HFF-Myc (cell line): ENCODE data around the gene SEC22C.

Experiments used
- DNase-seq: peaks from one replicate; pipeline ENCODE4 v3.0.0-alpha.2; 2011; ENCODE audit warnings: low read depth; ENCODE audit errors: extremely low read depth
- H3K4me3 ChIP-seq: replicated peaks from 2 replicates; pipeline ENCODE4 v1.5.1; 2011; ENCODE audit warnings: low read depth, mild to moderate bottlenecking, control low read depth, low read length
- CTCF ChIP-seq: IDR thresholded peaks from 2 replicates; pipeline ENCODE4 v1.5.1; 2012; ENCODE audit warnings: mild to moderate bottlenecking, low read depth, low read length, control low read depth; ENCODE audit errors: missing control alignments

SEC22C gene

GRCh38 chr3:42503957-42504333 lies 77.8 kb downstream of the SEC22C start:
- H3K4me3 ChIP-seq, result no peak overlapping the region
- DNase-seq, result no peak
- no peak for TF ChIP-seq CTCF

DNA sequence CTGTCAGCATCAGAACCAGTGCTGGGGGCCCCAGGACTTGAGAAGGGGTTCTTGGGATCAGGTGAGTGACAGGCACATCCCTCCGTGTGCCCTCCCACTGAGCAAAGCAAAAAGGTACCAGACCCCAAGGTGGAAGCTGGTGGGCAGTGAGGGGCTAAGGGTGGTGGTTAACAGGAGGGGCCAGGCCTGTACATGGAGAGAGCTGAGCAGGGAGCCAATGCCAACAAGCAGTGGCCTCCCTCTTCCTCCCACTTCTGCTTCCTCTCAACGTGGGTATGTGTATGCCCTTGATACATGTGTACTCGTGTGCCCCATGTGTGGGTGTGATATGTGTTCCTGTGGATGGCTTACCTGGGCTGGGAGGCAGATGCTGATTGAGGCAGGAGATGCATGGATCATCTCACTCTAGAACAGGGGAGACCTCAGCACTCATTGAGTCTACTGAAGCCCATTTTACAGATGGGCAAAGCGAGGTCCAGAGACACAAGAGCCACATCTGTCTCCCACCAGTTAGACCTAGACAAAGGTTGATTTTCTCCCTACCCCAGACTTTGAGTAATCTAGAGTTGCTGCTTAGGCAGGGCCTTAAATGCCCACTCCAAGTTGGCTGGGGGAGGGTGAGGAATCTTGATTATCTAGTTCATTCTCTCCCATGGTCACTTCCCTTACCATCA lies 78.4 kb downstream of the SEC22C start:
- DNase-seq, result no peak
- no peak overlapping the region for H3K4me3 ChIP-seq
- no peak for TF ChIP-seq CTCF

- peak within 1 kb of the TSS; percentile 11; the same call in 1 of the 2 replicates for H3K4me3 ChIP-seq
- DNase-seq, result no peak
- no peak for TF ChIP-seq CTCF
Observed at GRCh38 chr3:42502429-42503250, 79.1 kb downstream of the SEC22C start, which contains the start of gene VIPR1. Gene VIPR1, plus strand, starts transcription at chr3:42502643. Its CDS starts 93 bp downstream, at chr3:42502736.

DNA sequence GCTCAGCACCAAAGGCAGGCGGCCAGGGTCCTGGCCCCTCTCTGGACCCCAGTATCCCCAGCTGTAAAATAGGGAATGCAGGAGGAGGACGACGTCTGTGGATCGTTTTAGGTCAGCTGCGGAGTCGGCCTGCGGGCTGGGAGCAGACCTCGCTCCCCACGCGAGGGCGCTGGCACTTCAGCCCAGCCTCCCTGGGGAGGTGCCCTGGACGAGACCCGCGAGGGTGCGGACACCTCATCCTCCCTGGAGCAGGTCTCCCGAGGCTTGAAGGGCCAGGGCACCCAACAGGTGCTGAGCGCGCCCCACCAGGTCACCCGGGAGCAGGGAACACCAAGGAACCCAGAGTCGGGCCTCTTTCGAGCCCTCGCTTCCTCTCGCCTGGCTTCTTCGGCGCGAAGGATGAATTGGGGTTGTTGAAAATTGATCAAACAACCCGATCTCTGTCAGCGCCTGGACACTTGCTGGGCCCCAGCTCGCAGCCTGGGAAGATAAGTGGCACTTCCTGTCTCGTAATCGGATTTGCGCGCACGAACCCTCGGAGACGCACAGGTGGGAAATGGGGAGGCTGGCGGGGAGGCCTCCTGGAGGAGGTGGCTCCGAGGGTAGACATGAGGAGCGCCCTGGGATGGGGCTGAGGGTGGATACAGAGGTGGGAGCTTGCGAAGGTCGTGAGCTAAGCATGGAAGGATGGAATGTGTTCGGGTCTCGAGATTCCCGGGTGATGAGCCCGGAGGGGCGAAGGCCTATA lies 79.9 kb downstream of the SEC22C start:
- H3K4me3 ChIP-seq, result peak overlapping the region; percentile 11; the same call in 1 of the 2 replicates
- TF ChIP-seq CTCF, result peak; percentile 54
- DNase-seq, result no peak

DNA sequence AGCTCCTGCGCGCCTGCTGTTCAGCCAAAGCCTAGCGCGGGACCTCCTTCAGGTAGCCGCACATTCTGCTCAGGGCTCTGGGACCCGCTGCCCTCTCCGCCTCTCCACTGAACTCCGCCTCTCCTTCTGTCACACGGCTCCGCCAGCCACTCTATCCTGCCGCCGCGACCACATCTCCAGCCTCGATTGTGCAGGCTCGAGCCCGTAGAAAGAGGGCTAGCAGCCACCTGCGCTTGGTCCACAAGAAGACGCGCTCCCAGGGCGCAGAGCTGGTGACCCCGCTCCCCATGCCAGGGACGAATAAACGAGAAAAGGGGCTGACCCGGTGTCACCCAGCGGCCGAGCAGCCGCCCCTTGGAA lies 80.5 kb downstream of the SEC22C start:
- TF ChIP-seq CTCF, result no peak
- no peak overlapping the region for H3K4me3 ChIP-seq
- no peak for DNase-seq

- no peak for TF ChIP-seq CTCF
- H3K4me3 ChIP-seq, result no peak overlapping the region
Observed at GRCh38 chr3:42500909-42501308, 80.9 kb downstream of the SEC22C start.

More at GRCh38 chr3:42500909-42501308, 80.9 kb downstream of the SEC22C start:
- no peak for DNase-seq
